Prostate gland (tissue), 2 donors: ENCODE results near the gene RAB36.

ENCODE experiments used
- POLR2A ChIP-seq: fragments of 450-650 bp; IDR thresholded peaks from one replicate; pipeline ENCODE4 v1.6.1; 2016; ENCODE audit warnings: antibody characterized with exemption, mild to moderate bottlenecking
- TF ChIP-seq, protein P1 (sequence below), 4 experiments: fragments of 200-600 bp in 2 of 4; fragments of 450-650 bp in 2 of 4; sonication (generic) in 2 of 4; IDR thresholded peaks; 1 replicate in 3 of 4; 2 replicates in 1 of 4; pipeline ENCODE4 v1.5.1; 2016 to 2019; ENCODE audit warnings: antibody characterized with exemption in 4 of 4, mild to moderate bottlenecking in 2 of 4, moderate library complexity in 2 of 4

DNA sequence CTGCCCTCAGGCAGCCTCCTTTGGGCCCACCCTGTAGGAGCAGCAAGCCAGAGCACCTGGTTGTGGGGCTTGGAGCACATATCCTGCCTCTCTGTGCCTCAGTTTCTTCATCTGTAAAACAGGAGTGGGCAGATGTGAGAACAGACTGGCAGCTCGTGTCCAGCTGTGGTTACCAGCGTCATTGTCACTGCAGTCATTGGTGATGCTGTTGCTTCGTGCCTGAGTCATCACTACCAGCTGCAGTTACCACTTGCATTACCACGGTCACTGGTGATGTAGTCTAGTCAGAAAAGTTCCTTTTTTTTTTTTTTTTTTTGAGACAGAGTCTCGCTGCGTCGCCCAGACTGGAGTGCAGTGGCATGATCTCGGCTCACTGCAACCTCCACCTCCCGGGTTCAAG is 23.9 kb upstream of the RAB36 start:
- TF ChIP-seq POLR2A = no peak
- TF ChIP-seq, protein P1, sequence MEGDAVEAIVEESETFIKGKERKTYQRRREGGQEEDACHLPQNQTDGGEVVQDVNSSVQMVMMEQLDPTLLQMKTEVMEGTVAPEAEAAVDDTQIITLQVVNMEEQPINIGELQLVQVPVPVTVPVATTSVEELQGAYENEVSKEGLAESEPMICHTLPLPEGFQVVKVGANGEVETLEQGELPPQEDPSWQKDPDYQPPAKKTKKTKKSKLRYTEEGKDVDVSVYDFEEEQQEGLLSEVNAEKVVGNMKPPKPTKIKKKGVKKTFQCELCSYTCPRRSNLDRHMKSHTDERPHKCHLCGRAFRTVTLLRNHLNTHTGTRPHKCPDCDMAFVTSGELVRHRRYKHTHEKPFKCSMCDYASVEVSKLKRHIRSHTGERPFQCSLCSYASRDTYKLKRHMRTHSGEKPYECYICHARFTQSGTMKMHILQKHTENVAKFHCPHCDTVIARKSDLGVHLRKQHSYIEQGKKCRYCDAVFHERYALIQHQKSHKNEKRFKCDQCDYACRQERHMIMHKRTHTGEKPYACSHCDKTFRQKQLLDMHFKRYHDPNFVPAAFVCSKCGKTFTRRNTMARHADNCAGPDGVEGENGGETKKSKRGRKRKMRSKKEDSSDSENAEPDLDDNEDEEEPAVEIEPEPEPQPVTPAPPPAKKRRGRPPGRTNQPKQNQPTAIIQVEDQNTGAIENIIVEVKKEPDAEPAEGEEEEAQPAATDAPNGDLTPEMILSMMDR (IDR thresholded peaks at IDR 0.05) = no peak
